VCaP (cell line): Measurements from ENCODE around the gene STK33.
A peak's percentile ranks its signal among the peaks of the same experiment; 100 is the strongest.

ENCODE experiments used
- H3K27ac ChIP-seq: fragments of 450-650 bp; 2 replicates; pipeline ENCODE4 v1.5.1; 2017
- TF ChIP-seq, protein P1 (sequence below): fragments of 450-650 bp; conservative IDR thresholded peaks from 2 replicates; pipeline ENCODE4 v1.5.1; 2017; ENCODE audit warnings: mild to moderate bottlenecking, moderate library complexity

STK33 gene

DNA sequence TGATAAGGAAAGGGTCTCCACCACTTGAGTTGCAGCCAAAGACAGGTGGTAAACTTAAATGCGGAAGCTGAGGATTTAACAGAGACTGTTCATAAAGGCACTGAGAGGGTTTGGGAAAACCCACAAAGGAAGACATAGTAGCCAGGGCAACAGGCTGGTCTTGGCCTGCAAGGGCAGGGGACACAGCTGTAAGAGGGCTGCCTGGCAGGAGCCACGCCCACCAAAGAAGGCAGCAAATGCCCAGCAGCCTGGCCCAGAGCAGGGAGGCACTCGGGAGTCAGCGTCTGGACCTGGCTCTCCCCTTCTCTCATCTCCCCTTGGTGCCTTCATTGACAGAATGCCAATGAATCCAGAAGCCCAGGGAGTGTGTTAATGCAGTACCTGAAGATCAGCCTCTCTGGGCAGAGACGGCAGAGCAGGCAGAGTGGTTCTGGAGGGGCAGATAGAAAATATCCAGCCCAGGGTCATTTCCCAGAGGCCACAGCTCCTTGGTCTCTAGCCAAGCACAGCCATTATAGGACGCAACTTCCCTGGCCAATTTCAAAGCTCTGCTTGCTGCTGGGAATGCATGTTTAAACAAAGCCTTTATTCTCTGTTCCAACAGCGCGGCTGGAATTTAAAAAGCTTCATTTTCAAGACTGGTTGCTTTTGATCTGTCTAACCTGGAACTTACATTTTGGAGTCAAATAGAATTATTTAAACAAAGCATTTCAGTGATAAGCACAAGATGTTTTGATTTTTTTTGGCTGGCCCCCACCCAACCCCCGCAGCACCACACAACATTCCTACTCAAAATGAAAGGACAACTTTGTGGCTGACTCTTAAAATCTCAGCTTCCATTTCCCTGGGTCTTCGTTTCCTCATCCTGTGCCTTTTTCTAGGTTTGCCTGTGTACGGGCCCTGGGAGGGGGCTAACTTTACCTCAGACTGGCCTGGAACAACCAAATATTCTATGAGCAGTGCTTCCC, 204.7 kb downstream of the STK33 start:
- TF ChIP-seq, protein P1, sequence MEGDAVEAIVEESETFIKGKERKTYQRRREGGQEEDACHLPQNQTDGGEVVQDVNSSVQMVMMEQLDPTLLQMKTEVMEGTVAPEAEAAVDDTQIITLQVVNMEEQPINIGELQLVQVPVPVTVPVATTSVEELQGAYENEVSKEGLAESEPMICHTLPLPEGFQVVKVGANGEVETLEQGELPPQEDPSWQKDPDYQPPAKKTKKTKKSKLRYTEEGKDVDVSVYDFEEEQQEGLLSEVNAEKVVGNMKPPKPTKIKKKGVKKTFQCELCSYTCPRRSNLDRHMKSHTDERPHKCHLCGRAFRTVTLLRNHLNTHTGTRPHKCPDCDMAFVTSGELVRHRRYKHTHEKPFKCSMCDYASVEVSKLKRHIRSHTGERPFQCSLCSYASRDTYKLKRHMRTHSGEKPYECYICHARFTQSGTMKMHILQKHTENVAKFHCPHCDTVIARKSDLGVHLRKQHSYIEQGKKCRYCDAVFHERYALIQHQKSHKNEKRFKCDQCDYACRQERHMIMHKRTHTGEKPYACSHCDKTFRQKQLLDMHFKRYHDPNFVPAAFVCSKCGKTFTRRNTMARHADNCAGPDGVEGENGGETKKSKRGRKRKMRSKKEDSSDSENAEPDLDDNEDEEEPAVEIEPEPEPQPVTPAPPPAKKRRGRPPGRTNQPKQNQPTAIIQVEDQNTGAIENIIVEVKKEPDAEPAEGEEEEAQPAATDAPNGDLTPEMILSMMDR: no peak

DNA sequence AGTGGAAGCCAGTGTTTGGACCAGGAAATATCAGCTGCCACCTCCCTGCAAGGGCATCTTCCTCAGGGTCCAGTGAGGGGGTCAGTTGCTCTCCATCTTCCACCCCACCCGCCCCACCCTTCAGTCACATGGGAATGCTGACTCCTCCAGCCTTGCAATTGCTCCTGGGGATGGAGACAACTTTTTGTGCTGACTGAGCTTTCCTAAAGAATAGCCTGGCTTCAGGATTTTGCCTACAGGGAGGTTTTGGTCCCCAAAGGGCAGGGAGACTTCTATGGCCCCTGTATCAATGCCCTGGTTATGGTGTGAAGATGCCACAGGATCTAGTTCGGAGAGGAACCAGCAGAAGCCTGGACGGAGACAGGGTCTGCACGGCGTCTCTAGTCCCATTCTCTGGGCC, 206.3 kb downstream of the STK33 start:
- no peak overlapping the region for H3K27ac ChIP-seq
- TF ChIP-seq, protein P1: no peak

More for the DNA sequence above, 204.7 kb downstream of the STK33 start:
- no peak overlapping the region for H3K27ac ChIP-seq

DNA sequence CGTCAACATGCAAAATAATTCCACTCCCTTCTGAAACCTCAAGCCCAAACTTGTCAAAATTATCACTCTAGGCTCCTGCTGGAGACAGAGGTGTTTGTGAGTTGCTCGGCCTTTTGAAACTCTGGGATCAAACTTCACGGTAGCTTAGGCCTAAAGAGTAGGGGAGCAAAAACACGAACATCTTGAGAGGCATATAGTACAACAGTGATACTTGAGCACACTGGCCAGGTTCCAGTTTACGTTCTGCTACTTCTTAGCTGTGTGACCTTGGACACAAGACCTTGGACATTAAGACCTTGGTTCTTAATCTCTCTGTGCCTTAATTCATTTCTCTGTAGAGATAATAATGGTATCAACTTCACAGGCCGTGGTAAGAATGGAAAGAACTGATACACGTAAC, 206.9 kb downstream of the STK33 start:
- no peak overlapping the region for H3K27ac ChIP-seq
- TF ChIP-seq, protein P1: no peak

DNA sequence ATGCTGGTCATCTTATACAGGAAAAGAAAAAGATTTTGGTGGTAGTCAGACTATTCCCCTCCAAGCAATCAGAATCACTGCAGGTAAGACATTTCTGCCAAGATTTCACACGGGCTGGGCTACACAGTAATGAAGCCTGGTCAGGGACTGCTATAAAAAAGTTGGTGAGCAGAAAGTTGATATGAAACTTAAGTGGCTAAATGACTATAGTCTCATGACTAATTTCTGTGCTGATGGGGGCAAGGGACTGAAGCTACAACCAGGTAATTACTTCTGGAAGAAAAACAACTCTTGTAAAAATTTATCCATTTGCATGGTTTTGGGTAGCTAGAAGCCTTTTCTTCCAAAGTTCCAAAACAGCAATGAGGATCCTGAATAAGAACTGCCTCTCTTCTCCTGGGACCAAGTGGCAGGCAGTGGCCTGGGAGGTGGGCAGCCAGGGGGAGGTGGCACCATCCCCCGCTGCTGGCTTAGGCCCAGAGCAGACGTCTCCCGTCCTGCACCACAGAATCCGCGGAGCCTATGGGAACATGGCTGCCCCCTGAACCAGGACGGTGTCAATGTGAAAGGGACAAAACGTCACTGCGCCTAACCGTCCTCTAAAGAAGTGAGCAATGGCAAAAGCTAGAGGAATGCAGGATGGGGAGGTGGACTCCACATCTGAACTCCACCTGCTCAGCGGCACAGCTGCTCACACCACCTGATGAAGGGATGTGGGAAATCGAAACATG, 207.7 kb downstream of the STK33 start:
- TF ChIP-seq, protein P1: no peak
- H3K27ac ChIP-seq: no peak overlapping the region

DNA sequence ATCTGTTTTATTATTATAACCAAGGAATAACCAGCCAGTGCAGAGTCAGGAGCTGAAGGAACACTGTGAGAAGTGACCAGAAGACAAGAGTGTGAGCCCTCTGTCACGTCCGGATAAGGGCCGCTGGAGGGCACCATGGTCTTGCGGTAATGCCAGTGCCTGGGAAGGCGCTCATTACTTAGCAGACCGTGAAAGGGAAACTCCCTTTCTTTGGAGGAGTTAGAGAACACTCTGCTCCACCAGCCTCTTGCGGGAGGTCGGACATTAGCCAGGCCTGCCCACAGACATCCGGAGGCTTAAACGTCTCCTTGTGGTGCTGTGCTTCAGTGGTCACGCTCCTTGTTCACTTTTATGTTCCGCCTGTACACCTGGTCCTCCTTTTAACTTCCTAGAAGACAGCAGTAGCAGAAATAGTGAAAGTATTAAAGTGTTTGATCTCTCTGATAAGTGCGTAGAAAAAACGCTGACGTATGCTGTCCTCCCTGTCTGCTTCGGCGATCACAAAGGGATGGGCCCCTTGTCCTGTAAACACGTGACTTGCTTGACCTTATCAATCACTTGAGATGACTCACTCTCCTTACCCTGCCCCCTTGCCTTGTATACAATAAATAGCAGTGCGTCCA, 209.7 kb downstream of the STK33 start:
- TF ChIP-seq, protein P1: peak; percentile 81
- peak overlapping the region; percentile 62 for H3K27ac ChIP-seq

DNA sequence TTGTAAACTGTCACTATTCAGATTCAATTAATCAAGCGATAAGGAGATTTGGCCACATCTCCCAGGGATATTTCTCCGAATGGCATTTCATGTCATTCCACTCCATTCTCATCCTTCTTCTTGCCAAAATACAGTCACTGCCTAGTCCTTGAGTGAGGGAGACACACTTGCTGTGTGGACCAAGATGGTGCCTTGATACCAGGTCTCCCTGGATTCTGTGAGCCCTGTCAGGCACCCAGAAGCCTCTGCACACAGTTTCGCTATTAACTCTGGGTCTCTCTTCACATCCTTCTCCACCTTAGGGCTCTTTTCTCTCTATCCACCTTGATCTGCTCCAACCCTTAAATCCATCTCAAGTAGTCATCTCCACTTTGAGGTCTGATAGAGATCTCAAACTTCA, 210.4 kb downstream of the STK33 start:
- 0 out of 2 replicates have a peak overlapping the region, but pooled peaks have one; percentile 62 for H3K27ac ChIP-seq
- TF ChIP-seq, protein P1: no peak

DNA sequence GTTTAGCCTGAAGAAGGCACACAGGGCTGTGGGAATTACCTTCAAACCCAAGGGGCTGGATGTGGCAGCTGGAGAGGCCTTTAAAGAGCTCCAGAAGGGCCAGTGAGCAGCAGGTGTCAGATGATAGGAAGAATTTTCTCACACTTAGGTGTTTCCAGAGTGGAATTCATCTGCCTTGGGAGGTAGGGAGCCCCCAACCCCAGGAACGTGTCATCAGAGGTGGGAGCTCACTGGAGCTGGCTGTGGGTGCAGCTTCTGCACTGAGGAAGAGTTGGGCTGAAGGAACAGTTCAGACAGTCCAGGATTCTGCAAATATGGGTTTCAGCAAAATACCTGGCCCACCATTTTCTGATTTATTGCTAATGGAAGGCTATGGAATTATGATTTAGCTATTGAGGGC, 210.8 kb downstream of the STK33 start:
- TF ChIP-seq, protein P1: no peak
- no peak overlapping the region for H3K27ac ChIP-seq
